ENCODE measurements around the gene KIF24. TPM values are rescaled to one million over a fixed set of nuclear protein-coding genes. Genes with fewer than 3 reads are reported as not detected.
"Not testable (repeated sequence)": the region's sequence is repeated elsewhere in the genome, so short reads cannot be mapped to it uniquely, and the experiment has no call there.

KIF24 gene
- 2.6 TPM for total RNA-seq (ENCODE audit: insufficient read depth, low replicate concordance)

- DNase-seq (ENCODE audit: low spot score), result peak; percentile 100
Observed at GRCh38 chr9:34328987-34329832, at the start of gene KIF24, which contains the start of gene NUDT2. KIF24 (minus strand) TSS chr9:34329268; CDS start chr9:34311346, 17,922 bp downstream. NUDT2 (plus strand) TSS chr9:34329569; CDS start chr9:34339040, 9,471 bp downstream.

GRCh38 chr9:34378376-34379060, 49.5 kb upstream of the KIF24 start:
- DNase-seq (ENCODE audit: low spot score), result no peak

DNA sequence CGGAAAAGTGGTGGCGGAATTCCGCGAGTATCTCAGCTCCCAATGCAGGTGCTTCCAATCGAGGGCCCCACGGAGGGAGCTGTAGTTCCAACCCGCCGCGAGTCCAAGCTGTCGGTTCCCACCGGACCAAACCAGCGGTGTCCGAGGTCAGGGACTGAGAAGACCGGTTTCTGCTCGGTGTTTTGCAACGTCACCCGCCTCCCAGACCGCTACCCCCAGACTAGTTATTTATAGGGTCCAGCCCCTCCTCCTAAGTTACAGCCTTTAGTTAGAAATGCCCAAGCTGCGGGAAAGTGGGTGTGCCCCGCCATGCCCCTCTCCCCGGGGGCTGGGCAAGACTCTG, 48.3 kb upstream of the KIF24 start:
- no peak for DNase-seq (ENCODE audit: low spot score)

DNA sequence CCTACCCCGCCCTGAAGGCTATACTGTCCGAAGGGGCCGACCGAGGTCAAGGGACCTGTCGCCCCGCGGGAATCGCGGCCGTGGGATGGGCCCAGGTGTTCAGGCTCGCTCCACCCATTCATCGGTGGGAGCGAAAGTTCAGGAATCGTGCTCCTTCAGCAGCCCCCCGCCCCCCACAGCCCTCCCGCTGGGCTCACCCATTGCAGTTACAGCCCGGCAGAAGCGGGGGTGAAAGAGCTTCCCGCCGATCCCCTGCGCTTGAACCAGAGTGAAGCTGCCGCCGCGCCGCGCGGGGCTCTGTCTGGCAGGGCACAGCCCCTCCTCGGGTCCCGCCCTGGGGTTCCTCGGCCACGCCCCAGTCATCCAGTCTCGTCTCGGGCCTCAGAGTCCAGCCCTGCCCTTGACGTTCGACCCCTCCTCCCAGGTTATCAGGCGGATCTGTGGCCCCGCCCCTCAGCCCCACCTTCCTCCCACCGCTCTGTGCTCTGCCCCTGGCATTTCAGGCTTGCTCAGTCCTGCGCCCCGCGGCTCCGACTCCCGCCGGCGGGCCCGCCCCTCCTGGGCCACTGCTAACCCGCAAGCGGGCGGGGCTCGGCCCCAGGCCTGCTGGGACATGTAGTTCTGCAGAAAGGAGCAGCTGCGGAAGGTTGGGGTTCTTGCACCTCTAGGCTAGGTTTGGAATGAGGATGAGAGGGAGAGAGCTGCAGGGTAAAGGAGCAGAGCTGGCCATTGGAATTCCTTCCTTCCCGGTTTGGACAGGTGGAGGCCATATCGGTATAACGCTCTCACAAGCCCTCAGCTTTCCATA, 47.7 kb upstream of the KIF24 start, which contains the start of gene MYORG:
TSS of gene MYORG (minus strand) at position 303 of the 808 bp plus-strand sequence. CDS start 3,955 bp downstream, outside the sequence.
- DNase-seq (ENCODE audit: low spot score), result peak; percentile 95

DNA sequence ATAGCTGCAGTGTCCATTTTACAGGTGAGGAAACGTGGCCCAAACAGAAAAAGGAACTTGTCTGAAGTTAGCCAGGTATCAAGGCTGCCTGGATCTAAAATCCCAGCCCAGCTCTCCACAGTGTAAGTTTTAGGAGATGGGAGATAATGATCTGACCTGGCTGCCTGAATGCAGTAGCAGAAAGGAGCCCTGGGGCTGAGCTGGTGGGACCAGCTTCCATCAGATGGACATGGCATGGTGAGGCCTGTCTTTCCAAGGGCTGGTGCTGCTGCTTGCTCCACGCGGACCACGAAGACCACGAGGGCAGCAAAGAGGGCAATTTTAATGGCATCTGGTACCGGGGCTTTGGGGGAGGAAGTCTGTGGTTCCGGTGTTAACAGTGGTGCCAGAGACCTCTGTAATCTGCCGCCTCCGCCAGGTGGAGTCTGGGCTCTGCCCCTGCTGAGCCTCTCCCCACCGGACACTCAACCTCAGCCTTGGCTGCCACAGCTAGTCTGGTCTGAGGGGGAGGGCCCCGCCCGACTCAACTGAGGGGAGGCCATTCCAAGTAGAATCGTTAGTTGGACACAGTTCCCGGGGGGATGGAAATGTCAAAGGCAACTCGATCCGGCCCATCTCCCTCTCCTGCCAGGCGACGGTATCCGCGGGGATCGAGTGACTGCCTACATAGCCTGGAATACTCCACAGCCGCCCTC, 47.0 kb upstream of the KIF24 start:
- DNase-seq (ENCODE audit: low spot score), result peak; percentile 40

GRCh38 chr9:34374905-34375552, 46.0 kb upstream of the KIF24 start:
- no peak for DNase-seq (ENCODE audit: low spot score)

DNA sequence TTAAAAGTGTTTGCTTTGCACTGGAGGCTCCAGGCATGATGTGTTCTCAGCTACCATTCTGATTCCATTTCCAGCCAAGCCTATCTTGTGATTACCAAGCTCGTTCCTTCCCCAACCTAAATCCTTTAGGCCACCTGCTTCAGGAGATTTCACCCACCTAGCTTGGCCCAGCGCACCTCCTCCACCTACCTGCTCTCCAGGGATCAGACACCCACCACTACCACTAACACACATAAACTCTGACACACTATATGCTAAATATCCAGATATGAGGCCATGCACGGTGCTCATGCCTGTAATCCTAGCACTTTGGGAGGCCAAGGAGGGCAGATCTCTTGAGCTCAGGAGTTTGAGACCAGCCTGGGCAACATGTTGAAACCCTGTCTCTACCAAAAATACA, 45.3 kb upstream of the KIF24 start:
- no peak for DNase-seq (ENCODE audit: low spot score)

- no peak for DNase-seq (ENCODE audit: low spot score)
Observed at GRCh38 chr9:34373749-34374148, 44.7 kb upstream of the KIF24 start.

DNA sequence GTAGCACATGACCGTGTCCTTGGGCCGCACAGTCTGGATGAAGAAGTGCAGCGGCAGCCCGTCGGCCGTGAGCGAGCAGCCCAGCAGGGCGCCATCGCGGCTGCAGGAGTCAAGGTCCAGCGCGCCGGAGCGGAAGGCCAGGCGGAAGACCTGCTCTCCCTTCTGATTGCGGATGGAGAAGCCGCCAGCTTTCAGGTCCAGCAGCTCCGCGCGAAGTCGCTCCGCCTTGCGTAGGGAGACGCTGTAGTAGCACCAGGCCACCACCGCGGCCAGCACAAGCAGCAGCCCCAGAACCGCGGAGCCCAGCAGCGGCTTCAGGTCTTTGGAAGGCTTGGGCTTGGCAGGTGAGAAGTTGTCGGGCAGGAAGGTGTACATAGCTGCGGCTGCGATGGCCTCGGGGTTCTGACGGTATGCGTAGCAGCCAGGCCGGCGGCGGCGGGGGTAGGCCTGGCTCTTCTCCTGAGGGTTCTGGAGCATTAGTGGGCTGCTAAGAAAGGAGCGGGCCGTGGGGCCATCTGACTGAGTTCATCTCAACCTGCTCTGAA, 43.5 kb upstream of the KIF24 start:
- peak; percentile 44 for DNase-seq (ENCODE audit: low spot score)

- DNase-seq (ENCODE audit: low spot score), result no peak
Observed at GRCh38 chr9:34371886-34372466, 42.9 kb upstream of the KIF24 start.

- no peak for DNase-seq (ENCODE audit: low spot score)
Observed at GRCh38 chr9:34370970-34371880, 42.2 kb upstream of the KIF24 start.

GRCh38 chr9:34370335-34370969, 41.4 kb upstream of the KIF24 start:
- no peak for DNase-seq (ENCODE audit: low spot score)

DNA sequence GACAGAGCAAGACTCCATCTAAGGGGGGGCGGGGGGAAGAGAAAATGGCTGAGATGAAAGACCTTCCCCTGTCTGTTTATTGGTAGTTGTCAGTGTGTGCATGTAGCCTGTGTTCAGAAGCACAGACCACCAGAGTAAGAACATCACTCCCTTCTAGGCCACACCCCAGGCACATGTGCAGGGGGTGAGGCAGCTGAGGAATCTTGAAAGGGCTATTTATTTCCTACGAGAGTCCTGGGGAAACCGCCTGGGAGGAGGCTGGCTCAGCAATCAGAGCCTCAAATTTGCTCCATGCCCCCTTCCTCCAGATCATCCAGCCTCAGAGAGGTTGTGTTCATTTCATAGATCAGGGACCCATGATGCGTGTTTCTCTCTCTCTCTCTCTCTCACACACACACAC, 40.6 kb upstream of the KIF24 start:
- no peak for DNase-seq (ENCODE audit: low spot score)

GRCh38 chr9:34368796-34369195, 39.7 kb upstream of the KIF24 start:
- DNase-seq (ENCODE audit: low spot score), result not testable (repeated sequence)

DNA sequence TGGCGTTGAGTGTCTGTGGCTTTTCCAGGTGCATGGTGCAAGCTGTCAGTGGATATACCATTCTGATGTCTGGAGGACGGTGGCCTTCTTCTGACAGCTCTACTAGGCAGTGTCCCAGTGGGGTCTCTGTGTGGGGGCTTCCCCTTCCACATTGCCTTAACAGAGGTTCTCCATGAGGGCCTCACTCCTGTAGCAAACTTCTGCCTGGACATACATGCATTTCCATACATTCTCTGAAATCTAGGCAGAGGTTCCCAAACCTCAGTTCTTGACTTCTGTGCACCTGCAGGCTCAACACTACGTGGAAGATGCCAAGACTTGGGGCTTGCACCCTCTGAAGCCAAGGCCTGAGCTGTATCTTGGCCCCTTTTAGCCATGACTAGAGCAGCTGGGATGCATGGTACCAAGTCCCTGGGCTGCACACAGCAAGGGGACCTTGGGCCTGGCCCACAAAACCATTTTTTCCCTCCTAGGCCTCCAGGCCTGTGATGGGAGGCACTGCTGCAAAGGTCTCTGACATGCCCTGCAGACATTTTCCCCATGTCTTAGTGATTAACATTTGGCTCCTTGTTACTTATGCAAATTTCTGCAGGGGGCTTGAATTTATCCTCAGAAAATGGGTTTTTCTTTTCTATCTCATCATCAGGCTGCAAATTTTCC, 38.8 kb upstream of the KIF24 start:
- not testable (repeated sequence) for DNase-seq (ENCODE audit: low spot score)

DNA sequence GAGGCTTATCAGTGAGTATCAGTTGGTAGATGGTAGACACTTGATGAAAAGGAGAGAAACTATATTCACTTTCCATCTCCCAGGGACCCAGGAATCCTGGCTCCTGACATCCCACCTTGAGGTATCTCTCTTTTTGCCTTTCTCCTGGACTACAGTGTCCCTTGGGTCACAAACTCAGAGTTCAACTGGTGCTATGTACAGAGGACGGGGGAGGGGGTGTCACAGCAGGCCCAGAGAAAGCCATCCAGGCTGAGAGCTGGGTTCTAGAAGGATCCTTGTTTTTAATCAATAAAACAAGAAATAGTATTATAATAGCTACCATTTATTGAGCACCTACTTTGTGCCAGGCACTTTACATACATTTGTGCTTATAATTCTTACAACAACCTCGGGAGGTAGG, 37.3 kb upstream of the KIF24 start:
- no peak for DNase-seq (ENCODE audit: low spot score)

DNA sequence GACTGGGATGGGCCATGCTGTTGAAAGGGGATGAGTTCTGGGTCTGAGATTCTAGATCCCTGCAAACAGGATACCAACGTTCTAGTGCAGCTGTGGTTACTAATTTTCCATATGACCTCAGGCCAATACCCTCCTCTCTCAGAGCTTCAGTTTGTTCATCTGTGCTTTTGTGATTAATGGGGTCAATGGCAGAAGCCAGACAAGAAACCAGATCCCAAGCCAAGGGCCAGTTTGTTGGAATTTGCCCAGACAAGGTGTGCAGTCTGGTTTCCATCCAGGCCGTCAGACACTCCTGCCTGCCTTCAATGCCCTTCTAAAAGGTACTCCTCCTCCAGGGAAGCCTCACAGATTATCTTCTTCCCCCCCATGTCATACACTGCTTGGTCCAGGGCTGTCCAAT, 36.2 kb upstream of the KIF24 start:
- no peak for DNase-seq (ENCODE audit: low spot score)
